NB4 (cell line): Measurements from ENCODE around the gene GABRR2.
"Not testable (repeated sequence)": the region's sequence is repeated elsewhere in the genome, so short reads cannot be mapped to it uniquely, and the experiment has no call there.

ENCODE experiments used
- DNase-seq: peaks from one replicate; pipeline ENCODE4 v3.0.0; 2010; ENCODE audit warnings: low read depth
- H3K4me3 ChIP-seq: one replicate; pipeline ENCODE4 v1.5.1; 2011; ENCODE audit warnings: mild to moderate bottlenecking, low read depth, low read length, moderate library complexity
- MYC ChIP-seq: IDR thresholded peaks from 2 replicates; pipeline ENCODE4 v1.6.1; 2011; ENCODE audit warnings: low read depth, low read length
- POLR2A ChIP-seq: IDR thresholded peaks from 2 replicates; pipeline ENCODE4 v1.6.1; 2011; ENCODE audit warnings: mild to moderate bottlenecking; ENCODE audit not compliant: insufficient read length; ENCODE audit errors: extremely low read depth
- TF ChIP-seq, protein P1 (sequence below): IDR thresholded peaks from one replicate; pipeline ENCODE4 v1.5.1; 2012; ENCODE audit warnings: low read depth, low read length
- TF ChIP-seq, protein P2 (sequence below): IDR thresholded peaks from 2 replicates; pipeline ENCODE4 v1.6.1; 2011; ENCODE audit warnings: low read depth, low read length

Gene GABRR2

DNA sequence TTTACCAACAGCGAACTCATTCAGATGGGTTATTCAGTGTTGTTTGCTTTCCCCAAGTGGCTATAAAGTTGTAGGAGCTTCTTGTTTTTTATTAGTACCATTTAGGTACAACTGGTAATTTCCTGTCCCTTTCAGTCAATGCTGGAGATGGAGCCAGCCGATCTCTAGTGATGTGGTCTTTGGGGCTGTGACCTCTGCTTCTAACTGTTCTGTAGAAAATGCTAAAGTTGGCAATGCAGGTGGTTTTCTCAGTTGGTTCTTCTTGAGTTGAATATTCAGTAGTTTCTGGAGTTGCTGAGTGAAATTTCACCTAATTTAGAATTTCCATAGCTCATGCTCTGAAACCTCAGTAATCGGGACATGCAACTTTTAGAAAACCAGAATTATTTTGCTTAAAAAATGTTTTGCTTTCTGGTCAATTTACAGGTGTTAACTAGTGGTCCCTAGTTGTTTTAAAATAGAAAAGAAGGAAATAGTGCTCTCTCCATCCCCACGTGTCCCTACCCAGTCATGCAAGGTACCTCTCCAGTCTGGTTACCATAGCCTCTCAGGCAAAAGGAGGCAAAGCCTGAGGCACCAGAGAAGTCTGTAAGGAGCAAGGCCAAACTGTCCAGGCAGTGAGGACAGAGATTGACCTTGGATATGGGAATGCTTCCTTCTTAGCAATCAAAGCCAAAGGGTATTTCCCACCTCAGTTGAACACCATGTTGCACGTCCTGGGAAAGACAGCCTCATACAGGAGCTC lies 70.7 kb downstream of the GABRR2 start:
- TF ChIP-seq, protein P1, sequence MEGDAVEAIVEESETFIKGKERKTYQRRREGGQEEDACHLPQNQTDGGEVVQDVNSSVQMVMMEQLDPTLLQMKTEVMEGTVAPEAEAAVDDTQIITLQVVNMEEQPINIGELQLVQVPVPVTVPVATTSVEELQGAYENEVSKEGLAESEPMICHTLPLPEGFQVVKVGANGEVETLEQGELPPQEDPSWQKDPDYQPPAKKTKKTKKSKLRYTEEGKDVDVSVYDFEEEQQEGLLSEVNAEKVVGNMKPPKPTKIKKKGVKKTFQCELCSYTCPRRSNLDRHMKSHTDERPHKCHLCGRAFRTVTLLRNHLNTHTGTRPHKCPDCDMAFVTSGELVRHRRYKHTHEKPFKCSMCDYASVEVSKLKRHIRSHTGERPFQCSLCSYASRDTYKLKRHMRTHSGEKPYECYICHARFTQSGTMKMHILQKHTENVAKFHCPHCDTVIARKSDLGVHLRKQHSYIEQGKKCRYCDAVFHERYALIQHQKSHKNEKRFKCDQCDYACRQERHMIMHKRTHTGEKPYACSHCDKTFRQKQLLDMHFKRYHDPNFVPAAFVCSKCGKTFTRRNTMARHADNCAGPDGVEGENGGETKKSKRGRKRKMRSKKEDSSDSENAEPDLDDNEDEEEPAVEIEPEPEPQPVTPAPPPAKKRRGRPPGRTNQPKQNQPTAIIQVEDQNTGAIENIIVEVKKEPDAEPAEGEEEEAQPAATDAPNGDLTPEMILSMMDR, result no peak
- TF ChIP-seq MYC, result no peak
- TF ChIP-seq, protein P2, sequence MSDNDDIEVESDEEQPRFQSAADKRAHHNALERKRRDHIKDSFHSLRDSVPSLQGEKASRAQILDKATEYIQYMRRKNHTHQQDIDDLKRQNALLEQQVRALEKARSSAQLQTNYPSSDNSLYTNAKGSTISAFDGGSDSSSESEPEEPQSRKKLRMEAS, result no peak
- no peak for TF ChIP-seq POLR2A
- H3K4me3 ChIP-seq, result no peak overlapping the region
- no peak for DNase-seq

DNA sequence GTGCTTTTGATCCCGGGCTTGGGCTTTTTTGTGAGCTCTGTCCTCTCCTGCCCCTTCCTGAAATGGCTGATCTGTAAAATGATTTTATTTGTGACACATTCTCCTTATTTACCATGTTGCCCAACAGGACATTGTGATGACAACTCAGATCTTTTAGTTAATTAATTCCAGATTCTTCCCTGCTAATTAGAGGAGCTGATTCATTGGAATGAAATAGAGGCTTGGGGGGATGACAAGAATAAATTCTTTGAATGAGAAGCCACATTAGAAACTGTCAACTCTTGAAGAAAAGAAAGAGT lies 71.8 kb downstream of the GABRR2 start:
- DNase-seq, result no peak
- H3K4me3 ChIP-seq, result no peak overlapping the region
- TF ChIP-seq MYC (no peak), POLR2A (no peak)
- TF ChIP-seq, protein P1, result no peak
- TF ChIP-seq, protein P2, result no peak

DNA sequence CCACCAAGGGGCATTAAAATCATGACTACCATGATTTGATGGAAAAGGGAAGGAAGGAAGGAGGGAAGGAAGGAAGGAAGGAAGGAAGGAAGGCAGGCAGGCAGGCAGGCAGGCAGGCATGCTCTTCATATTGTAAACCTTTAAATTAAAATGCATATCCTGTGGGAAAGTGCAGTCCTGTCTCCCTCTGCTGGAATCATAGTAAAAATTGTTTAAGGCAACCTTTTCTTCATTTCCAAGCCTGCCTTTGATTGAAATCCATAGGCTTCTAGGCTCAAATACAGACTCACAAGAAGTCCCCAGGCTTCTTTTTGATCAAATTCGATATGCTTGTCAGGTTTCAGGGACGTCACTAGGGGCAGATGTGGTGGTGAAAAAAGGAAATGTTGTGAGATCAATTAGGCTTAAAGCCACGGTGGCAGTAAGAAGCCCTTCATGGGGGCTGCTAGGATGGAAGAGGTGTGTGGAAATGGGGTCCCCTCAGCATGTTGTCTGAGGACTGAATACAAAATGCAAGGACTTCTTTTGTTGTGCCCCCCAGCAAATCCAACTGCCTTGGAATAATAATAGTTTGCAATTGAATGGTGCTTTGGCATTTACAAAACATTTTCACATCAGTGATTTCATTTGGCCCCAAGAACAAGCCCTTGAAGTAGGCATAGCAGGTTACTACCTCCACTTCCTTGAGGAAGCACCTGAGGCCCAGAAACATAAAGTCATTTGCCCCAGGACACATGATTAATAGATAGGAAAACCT lies 72.3 kb downstream of the GABRR2 start:
- peak; percentile 65 for DNase-seq
- H3K4me3 ChIP-seq, result no peak overlapping the region
- TF ChIP-seq, protein P2, result no peak
- TF ChIP-seq, protein P1, result peak; percentile 35

DNA sequence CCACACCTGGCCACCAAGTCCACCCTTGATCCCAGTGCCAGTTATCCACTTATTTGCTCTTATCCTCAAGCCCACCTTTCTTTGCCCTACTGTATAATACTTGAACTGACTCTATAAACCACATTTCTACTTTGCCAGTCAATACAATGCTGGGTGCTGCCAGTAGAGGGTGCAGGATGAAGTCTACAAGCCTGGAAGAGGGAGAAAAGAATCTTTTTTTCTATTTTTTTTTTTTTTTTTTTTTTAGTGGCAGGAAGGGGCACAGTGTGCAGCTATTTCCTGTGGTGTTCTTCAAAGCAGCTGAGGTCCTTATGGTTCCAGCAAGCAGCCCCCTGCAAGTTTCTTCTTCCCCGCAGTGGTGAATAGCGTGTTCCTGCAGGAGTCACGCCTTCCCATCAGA lies 75.8 kb downstream of the GABRR2 start:
- TF ChIP-seq POLR2A, result no peak
- TF ChIP-seq, protein P1, result peak; percentile 71
- TF ChIP-seq, protein P2, result no peak; the same call in 1 of the 2 replicates
- DNase-seq, result peak; percentile 51

DNA sequence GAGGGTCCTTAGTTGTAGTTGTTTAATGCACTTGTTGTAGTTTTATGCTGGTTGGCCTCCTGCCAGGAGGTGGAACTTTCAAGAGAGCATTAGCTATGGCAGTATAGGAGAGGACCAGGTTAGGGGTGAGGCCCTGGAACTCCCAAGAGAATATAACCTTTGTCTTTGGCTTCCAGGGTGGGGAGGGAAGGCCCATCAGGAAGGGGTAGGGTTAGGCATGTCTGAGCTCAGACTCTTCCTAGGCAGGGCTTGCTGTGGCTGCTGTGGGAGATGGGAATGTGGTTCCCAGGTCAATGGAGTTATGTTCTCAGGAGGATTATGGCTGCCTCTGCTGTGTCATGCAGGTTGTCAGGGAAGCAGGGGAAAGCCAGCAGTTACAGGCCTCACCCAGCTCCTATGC lies 77.9 kb downstream of the GABRR2 start:
- H3K4me3 ChIP-seq, result no peak overlapping the region
- DNase-seq, result no peak
- TF ChIP-seq, protein P2, result no peak
- no peak for TF ChIP-seq MYC
- TF ChIP-seq, protein P1, result no peak
- TF ChIP-seq POLR2A, result no peak

More for the DNA sequence above, 75.8 kb downstream of the GABRR2 start:
- no peak overlapping the region for H3K4me3 ChIP-seq

DNA sequence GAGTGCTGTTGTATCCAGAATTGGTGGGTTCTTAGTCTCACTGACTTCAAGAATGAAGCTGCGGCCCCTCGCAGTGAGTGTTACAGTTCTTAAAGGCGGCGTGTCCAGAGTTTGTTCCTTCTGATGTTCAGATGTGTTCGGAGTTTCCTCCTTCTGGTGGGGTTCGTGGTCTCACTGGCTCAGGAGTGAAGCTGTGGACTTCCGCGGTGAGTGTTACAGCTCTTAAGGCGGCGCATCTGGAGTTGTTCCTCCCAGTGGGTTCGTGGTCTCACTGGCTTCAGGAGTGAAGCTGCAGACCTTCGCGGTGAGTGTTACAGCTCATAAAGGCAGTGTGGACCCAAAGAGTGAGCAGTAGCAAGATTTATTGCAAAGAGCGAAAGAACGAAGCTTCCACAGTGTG lies 81.5 kb downstream of the GABRR2 start:
- not testable (repeated sequence) for H3K4me3 ChIP-seq, DNase-seq
